Neural progenitor cell (in vitro differentiated cells): ENCODE data around the gene RWDD1. TPM values are rescaled to one million over a fixed set of nuclear protein-coding genes. Genes with fewer than 3 reads are reported as not detected.

Experiments
- DNase-seq: peaks from one replicate; pipeline ENCODE4 v3.0.0-alpha.2; 2016; ENCODE audit warnings: low spot score
- H2AFZ ChIP-seq: fragments of 200-600 bp; sonication (generic); replicated peaks from 2 replicates; pipeline ENCODE4 v1.6.1; 2016; ENCODE audit warnings: antibody characterized with exemption
- H3F3A ChIP-seq: fragments of 200-600 bp; sonication (generic); 2 replicates; pipeline ENCODE4 v1.6.1; 2016; ENCODE audit warnings: antibody characterized with exemption, low read depth
- H3K27ac ChIP-seq: fragments of 200-600 bp; sonication (generic); 2 replicates; pipeline ENCODE4 v1.5.1; 2016; ENCODE audit warnings: mild to moderate bottlenecking
- H3K27me3 ChIP-seq: fragments of 200-600 bp; sonication (generic); 2 replicates; pipeline ENCODE4 v1.6.1; 2016; ENCODE audit warnings: mild to moderate bottlenecking, moderate library complexity
- H3K36me3 ChIP-seq: fragments of 200-600 bp; sonication (generic); 2 replicates; pipeline ENCODE4 v1.5.1; 2016
- H3K4me1 ChIP-seq: fragments of 200-600 bp; sonication (generic); 2 replicates; pipeline ENCODE4 v1.6.1; 2016; ENCODE audit warnings: mixed run types
- H3K4me2 ChIP-seq: fragments of 200-600 bp; sonication (generic); 2 replicates; pipeline ENCODE4 v1.6.1; 2016
- H3K4me3 ChIP-seq: fragments of 200-600 bp; sonication (generic); 2 replicates; pipeline ENCODE4 v1.5.1; 2016
- H3K79me2 ChIP-seq: fragments of 200-600 bp; sonication (generic); 2 replicates; pipeline ENCODE4 v1.6.1; 2016; ENCODE audit warnings: low read depth
- H3K9ac ChIP-seq: fragments of 200-600 bp; sonication (generic); 2 replicates; pipeline ENCODE4 v1.6.1; 2016
- H3K9me3 ChIP-seq: fragments of 200-600 bp; sonication (generic); 2 replicates; pipeline ENCODE4 v1.5.1; 2016; ENCODE audit warnings: low read depth
- H4K20me1 ChIP-seq: fragments of 200-600 bp; sonication (generic); 2 replicates; pipeline ENCODE4 v1.6.1; 2016; ENCODE audit warnings: low read depth
- H3K27ac Mint-ChIP-seq: 3 replicates; pipeline ENCODE4 v1.8.0; 2021; ENCODE audit warnings: mixed read lengths
- H3K27me3 Mint-ChIP-seq: 2 replicates; pipeline ENCODE4 v1.8.0; 2022; ENCODE audit warnings: low read depth, mild to moderate bottlenecking, inconsistent platforms, moderate library complexity, mixed read lengths; ENCODE audit not compliant: insufficient read depth
- H3K36me3 Mint-ChIP-seq: 3 replicates; pipeline ENCODE4 v1.8.0; 2021; ENCODE audit warnings: mixed read lengths
- H3K4me1 Mint-ChIP-seq: 3 replicates; pipeline ENCODE4 v1.8.0; 2021; ENCODE audit warnings: mixed read lengths
- H3K4me3 Mint-ChIP-seq: 3 replicates; pipeline ENCODE4 v1.8.0; 2021; ENCODE audit warnings: mild to moderate bottlenecking, moderate library complexity, mixed read lengths
- H3K9me3 Mint-ChIP-seq: 3 replicates; pipeline ENCODE4 v1.8.0; 2020; ENCODE audit warnings: mixed read lengths
- EZH2 ChIP-seq: fragments of 200-600 bp; sonication (generic); IDR thresholded peaks from 2 replicates; pipeline ENCODE4 v1.6.1; 2017; ENCODE audit warnings: antibody characterized with exemption, mild to moderate bottlenecking, moderate library complexity
- EZH2phosphoT487 ChIP-seq: fragments of 200-600 bp; sonication (generic); IDR thresholded peaks from 2 replicates; pipeline ENCODE4 v1.6.1; 2017; ENCODE audit warnings: antibody characterized with exemption
- total RNA-seq: library from RNA; depleted of rRNA; stranded (reverse); fragments of >200 nt; gene quantifications from 2 replicates; pipeline ENCODE4 v1.2.3, GENCODE V29; 2015; ENCODE audit warnings: low replicate concordance
- TF ChIP-seq, protein P1 (sequence below): fragments of 200-600 bp; sonication (generic); IDR thresholded peaks from 2 replicates; pipeline ENCODE4 v1.5.1; 2017; ENCODE audit warnings: antibody characterized with exemption, mild to moderate bottlenecking

Gene RWDD1
- total RNA-seq, 1 donor from 2014 or later: 43.2 TPM

DNA sequence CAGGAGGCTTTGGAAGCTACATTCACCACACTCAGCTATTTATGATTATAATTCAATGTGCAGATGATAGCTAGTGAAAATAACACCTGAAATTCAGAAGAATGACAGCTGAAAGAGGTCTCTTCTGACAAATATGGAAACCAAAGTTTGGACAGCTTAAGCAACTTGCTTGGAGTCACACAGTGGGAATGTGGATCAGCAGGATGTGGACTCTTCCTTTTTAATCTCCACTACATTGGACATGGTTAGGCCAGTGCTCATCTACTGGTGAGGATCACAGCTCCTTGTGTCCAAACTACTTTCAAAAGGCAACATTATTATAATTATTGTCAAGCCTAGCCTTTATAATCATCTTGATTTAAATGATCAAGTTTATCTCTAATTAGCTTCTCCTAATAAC lies 36.2 kb upstream of the RWDD1 start:
- no peak overlapping the region for H3K4me2 ChIP-seq
- peaks cover 27% of the 10 kb centered on the region for H3F3A ChIP-seq
- H3K4me1 ChIP-seq: peaks cover 20% of the 10 kb centered on the region
- peaks cover 32% of the 10 kb centered on the region for H3K4me1 Mint-ChIP-seq
- no peak overlapping the region for H3K4me3 Mint-ChIP-seq
- peaks cover 3% of the 10 kb centered on the region for H3K27me3 Mint-ChIP-seq
- H3K4me3 ChIP-seq: no peak overlapping the region
- H3K9me3 ChIP-seq: no peaks in the 10 kb centered on the region
- DNase-seq: no peak
- H3K36me3 Mint-ChIP-seq: no peaks in the 10 kb centered on the region
- no peaks in the 10 kb centered on the region for H3K79me2 ChIP-seq
- H3K27ac Mint-ChIP-seq: no peak overlapping the region
- no peak overlapping the region for H3K27ac ChIP-seq
- H2AFZ ChIP-seq: no peak overlapping the region
- no peaks in the 10 kb centered on the region for H3K9me3 Mint-ChIP-seq
- H3K27me3 ChIP-seq: no peaks in the 10 kb centered on the region
- H4K20me1 ChIP-seq: no peaks in the 10 kb centered on the region
- TF ChIP-seq, protein P1, sequence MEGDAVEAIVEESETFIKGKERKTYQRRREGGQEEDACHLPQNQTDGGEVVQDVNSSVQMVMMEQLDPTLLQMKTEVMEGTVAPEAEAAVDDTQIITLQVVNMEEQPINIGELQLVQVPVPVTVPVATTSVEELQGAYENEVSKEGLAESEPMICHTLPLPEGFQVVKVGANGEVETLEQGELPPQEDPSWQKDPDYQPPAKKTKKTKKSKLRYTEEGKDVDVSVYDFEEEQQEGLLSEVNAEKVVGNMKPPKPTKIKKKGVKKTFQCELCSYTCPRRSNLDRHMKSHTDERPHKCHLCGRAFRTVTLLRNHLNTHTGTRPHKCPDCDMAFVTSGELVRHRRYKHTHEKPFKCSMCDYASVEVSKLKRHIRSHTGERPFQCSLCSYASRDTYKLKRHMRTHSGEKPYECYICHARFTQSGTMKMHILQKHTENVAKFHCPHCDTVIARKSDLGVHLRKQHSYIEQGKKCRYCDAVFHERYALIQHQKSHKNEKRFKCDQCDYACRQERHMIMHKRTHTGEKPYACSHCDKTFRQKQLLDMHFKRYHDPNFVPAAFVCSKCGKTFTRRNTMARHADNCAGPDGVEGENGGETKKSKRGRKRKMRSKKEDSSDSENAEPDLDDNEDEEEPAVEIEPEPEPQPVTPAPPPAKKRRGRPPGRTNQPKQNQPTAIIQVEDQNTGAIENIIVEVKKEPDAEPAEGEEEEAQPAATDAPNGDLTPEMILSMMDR: no peak
- TF ChIP-seq EZH2 (no peak), EZH2phosphoT487 (no peak)
- H3K36me3 ChIP-seq: no peaks in the 10 kb centered on the region
- H3K9ac ChIP-seq: no peak overlapping the region

DNA sequence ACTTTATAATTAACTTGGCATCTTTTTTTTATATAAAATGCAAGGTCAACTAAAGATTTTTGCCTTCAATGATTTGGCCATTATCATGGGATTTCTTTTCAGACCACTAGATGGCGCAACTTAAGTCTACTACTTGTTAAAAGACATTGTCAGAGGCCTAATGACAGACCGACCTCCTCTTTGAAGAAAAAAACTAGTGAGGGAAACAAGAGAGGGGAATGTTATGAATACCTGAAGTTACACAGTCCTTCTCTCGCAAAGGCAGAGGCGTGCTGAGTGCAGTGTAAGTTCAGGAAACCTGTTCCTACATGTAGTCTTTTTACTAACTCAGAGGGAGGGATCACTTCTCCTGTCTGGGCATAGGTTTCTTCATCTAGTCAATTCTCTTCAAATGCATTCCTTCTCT lies 35.1 kb upstream of the RWDD1 start:
- H3K27me3 Mint-ChIP-seq: peaks cover 3% of the 10 kb centered on the region
- TF ChIP-seq, protein P1: peak; percentile 87
- no peak for TF ChIP-seq EZH2
- no peak overlapping the region for H3K27ac Mint-ChIP-seq
- H3K9me3 ChIP-seq: no peaks in the 10 kb centered on the region
- no peaks in the 10 kb centered on the region for H3K9me3 Mint-ChIP-seq
- DNase-seq: peak; percentile 81
- H3K27me3 ChIP-seq: no peaks in the 10 kb centered on the region
- peaks cover 21% of the 10 kb centered on the region for H3K4me1 Mint-ChIP-seq
- H3K4me2 ChIP-seq: no peak overlapping the region
- H3K79me2 ChIP-seq: no peaks in the 10 kb centered on the region
- H4K20me1 ChIP-seq: no peaks in the 10 kb centered on the region
- no peak overlapping the region for H3K9ac ChIP-seq
- no peak overlapping the region for H3K4me3 ChIP-seq
- H3K4me1 ChIP-seq: peaks cover 14% of the 10 kb centered on the region
- no peaks in the 10 kb centered on the region for H3K36me3 ChIP-seq
- no peaks in the 10 kb centered on the region for H3K36me3 Mint-ChIP-seq
- peaks cover 23% of the 10 kb centered on the region for H3F3A ChIP-seq
- H2AFZ ChIP-seq: peak overlapping the region; percentile 74
- H3K27ac ChIP-seq: no peak overlapping the region
- H3K4me3 Mint-ChIP-seq: no peak overlapping the region

DNA sequence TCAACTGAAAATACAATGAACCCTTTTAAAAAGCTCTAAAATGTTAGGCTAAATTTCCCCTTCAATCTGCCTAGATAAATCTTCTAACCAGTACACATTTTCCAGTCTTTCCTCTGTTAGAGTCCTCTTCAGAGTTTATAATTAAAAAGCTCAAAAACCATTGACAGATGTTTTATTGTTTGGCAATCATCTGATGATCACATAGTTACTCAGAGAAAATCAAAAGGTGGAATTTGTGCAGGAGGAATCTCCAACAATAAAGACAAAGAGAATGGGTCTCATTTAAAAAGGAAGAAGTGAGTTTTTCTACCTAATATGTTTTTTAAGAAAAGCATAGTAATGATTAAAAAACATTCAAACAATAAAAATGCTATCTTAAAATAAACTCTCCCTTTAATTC lies 28.9 kb upstream of the RWDD1 start:
- no peaks in the 10 kb centered on the region for H3K79me2 ChIP-seq
- H3K4me1 ChIP-seq: no peaks in the 10 kb centered on the region
- H3K9ac ChIP-seq: no peak overlapping the region
- no peaks in the 10 kb centered on the region for H4K20me1 ChIP-seq
- no peaks in the 10 kb centered on the region for H3K9me3 ChIP-seq
- Mint-ChIP-seq H3K36me3 (no peaks in the 10 kb centered on the region), H3K9me3 (no peaks in the 10 kb centered on the region), H3K4me1 (peaks cover 5% of the 10 kb centered on the region), H3K4me3 (no peak overlapping the region), H3K27ac (no peak overlapping the region), H3K27me3 (no peaks in the 10 kb centered on the region)
- H3F3A ChIP-seq: no peaks in the 10 kb centered on the region
- no peak overlapping the region for H2AFZ ChIP-seq
- H3K4me2 ChIP-seq: no peak overlapping the region
- no peaks in the 10 kb centered on the region for H3K27me3 ChIP-seq
- no peak overlapping the region for H3K27ac ChIP-seq
- no peak for DNase-seq
- H3K4me3 ChIP-seq: no peak overlapping the region
- no peaks in the 10 kb centered on the region for H3K36me3 ChIP-seq
- TF ChIP-seq, protein P1: no peak
- TF ChIP-seq EZH2 (no peak), EZH2phosphoT487 (no peak)

DNA sequence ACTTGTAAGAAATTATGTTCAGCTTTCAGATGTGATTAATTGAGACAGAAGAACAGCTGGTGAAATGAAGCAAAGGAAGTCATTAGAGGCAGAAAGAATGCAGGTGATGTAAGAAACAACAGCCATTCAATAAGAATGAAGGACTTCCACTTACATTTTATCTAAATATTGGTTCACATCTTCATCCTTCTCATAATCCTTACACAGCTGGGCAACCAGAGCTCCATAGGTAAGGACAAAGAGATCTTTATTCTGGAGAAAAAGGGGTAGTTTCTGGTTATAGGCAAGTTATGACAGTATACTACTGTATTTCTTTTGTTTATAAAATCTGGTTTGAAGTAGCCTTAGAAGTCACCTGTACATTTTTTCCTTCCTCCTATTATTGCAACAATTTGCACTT lies 28.2 kb upstream of the RWDD1 start:
- H3K79me2 ChIP-seq: no peaks in the 10 kb centered on the region
- TF ChIP-seq, protein P1: no peak
- TF ChIP-seq EZH2phosphoT487 (no peak), EZH2 (no peak)
- H3K27ac ChIP-seq: no peak overlapping the region
- H4K20me1 ChIP-seq: no peaks in the 10 kb centered on the region
- H3K4me3 ChIP-seq: no peak overlapping the region
- no peak overlapping the region for H2AFZ ChIP-seq
- H3K27me3 ChIP-seq: no peaks in the 10 kb centered on the region
- H3K9me3 ChIP-seq: no peaks in the 10 kb centered on the region
- H3K27ac Mint-ChIP-seq: no peak overlapping the region
- no peaks in the 10 kb centered on the region for H3K36me3 ChIP-seq
- no peaks in the 10 kb centered on the region for H3K9me3 Mint-ChIP-seq
- H3K4me3 Mint-ChIP-seq: no peak overlapping the region
- no peak for DNase-seq
- no peak overlapping the region for H3K9ac ChIP-seq
- H3K4me2 ChIP-seq: no peak overlapping the region
- no peaks in the 10 kb centered on the region for H3K27me3 Mint-ChIP-seq
- peaks cover 5% of the 10 kb centered on the region for H3K4me1 Mint-ChIP-seq
- H3K4me1 ChIP-seq: no peaks in the 10 kb centered on the region
- H3F3A ChIP-seq: no peaks in the 10 kb centered on the region
- no peaks in the 10 kb centered on the region for H3K36me3 Mint-ChIP-seq
